Upper lobe of left lung (tissue), 4 donors: ENCODE measurements around the gene IPPK.

ENCODE experiments used
- CTCF ChIP-seq, 6 experiments: fragments of 450-650 bp in 4 of 6; fragments of 200-600 bp in 2 of 6; sonication (generic) in 2 of 6; IDR thresholded peaks; one replicate each; pipeline ENCODE4 v1.5.1; 2016 to 2019; ENCODE audit warnings: antibody characterized with exemption in 6 of 6
- EP300 ChIP-seq, 4 donors: sonication (generic); formaldehyde crosslinking; IDR thresholded peaks; one replicate each; pipeline ENCODE4 v1.5.1; 2017; ENCODE audit warnings: antibody characterized with exemption in 4 of 4, control low read depth in 2 of 4
- POLR2A ChIP-seq, 4 donors: fragments of 450-650 bp; IDR thresholded peaks; one replicate each; pipeline ENCODE4 v1.5.1; 2016 to 2017; ENCODE audit warnings: antibody characterized with exemption in 4 of 4, mild to moderate bottlenecking in 2 of 4
- POLR2AphosphoS5 ChIP-seq, 2 donors: sonication (generic); formaldehyde crosslinking; IDR thresholded peaks; one replicate each; pipeline ENCODE4 v1.5.1; 2017; ENCODE audit warnings: antibody characterized with exemption in 2 of 2

DNA sequence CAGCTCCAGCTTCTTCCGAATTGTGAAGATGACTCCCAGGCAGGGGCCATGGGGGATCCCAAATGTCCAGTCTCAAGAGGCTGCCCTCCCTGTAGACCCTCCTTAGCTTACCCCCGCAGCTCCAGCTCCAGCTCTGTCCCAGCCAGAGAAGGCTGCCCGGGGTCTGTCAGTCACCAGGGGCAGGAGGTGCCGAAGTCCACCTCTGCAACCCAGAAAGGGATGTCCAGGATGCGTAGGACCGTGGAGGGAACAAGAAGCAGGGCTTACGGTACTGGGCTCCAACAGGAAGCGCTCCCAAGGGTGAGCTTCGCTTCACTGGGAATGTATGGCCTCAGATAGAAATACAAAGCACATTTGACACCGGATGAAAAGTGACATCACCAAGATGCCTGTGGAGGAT lies 6.0 kb downstream of the IPPK start:
- TF ChIP-seq EP300 (IDR thresholded peaks at IDR 0.05), result no peak
- no peak for TF ChIP-seq CTCF (IDR thresholded peaks at IDR 0.05)
- no peak for TF ChIP-seq POLR2A (IDR thresholded peaks at IDR 0.05)
- TF ChIP-seq POLR2AphosphoS5 (IDR thresholded peaks at IDR 0.05), result no peak
